SW 1271 (cell line): ENCODE measurements around the gene ATP8B3.
A peak's percentile ranks its signal among the peaks of the same experiment; 100 is the strongest.

Experiments used
- DNase-seq, 2 experiments: peaks; one replicate each; lab custom pipeline; 2025; lab: John Stamatoyannopoulos, UW

The ATP8B3 gene

DNA sequence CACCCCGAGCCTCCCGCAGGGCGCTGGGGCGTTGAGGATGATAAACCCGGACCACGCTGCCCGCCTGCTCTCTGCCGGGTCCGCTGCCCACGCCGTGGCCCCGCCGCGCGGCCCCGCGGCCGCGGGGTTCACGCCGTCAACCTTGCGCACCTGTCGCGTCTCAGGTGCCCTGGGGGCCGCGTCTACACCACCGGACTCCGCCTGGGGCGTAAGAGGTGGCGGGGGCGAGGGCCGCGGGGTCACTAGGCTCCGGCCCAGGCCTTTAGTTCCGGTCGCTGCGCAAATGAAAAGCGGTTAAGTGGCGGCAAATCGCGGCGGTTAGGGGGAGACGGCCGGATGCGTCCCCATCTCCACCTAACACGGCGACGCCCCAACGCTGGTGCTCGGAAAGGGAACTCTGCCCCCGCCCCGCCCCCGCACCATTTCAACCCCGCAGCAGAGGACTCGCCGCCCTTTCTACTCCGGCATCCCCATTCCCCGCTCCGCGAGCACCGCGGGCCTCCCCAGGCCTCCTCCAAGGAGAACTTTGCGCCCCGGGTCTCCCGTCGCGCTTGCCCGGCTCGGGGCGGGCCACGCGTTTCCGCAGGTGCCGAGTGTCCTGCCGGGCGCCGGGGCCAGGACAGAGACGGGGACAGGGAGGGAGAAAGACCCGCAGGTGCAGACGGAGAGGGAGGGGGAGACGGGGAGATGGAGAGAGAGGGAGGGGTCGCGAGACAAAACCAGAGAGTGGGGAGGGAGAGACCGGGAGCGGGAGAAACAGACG is 54.4 kb downstream of the ATP8B3 start:
- DNase-seq = no peak

DNA sequence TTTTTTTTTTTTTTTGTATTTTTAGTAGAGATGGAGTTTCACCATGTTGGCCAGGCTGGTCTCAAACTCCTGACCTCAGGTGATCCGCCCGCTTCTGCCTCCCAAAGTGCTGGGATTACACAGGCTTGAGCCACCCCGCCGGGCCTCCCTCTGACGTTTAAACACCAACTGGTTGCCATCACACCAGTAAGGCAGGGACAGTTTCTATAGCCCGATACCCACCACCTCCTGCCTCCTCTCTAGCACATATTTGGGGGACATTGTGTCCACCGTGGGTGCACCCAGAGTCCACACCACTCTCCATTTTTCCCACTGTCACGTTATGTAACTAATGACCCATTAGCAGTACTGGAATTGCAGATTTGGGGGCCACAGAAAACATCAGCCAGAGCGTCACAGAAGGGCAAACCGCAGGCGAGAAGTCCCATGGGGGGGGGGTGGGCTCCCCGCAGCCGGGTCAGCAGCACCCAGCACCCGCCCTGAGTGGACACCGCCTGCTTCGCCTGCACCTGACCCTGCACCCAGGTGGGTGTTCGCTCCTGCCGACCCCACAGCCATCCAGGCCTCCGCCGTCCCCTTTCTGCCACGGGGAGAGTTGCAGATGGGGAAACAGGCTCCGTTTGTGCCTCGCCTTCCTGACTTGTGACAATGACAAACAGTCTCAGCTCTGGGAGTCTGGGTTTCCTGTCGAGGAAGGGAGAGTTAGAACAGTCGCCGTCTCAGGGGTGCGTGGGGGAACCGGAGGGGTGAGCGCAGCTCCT is 55.2 kb downstream of the ATP8B3 start:
- DNase-seq = no peak

- DNase-seq = no peak
Observed at GRCh38 chr19:1756264-1756663, 55.8 kb downstream of the ATP8B3 start.

- peak in 1 of 2 experiments; percentile 19 for DNase-seq
Observed at GRCh38 chr19:1755467-1756171, 56.5 kb downstream of the ATP8B3 start.

DNA sequence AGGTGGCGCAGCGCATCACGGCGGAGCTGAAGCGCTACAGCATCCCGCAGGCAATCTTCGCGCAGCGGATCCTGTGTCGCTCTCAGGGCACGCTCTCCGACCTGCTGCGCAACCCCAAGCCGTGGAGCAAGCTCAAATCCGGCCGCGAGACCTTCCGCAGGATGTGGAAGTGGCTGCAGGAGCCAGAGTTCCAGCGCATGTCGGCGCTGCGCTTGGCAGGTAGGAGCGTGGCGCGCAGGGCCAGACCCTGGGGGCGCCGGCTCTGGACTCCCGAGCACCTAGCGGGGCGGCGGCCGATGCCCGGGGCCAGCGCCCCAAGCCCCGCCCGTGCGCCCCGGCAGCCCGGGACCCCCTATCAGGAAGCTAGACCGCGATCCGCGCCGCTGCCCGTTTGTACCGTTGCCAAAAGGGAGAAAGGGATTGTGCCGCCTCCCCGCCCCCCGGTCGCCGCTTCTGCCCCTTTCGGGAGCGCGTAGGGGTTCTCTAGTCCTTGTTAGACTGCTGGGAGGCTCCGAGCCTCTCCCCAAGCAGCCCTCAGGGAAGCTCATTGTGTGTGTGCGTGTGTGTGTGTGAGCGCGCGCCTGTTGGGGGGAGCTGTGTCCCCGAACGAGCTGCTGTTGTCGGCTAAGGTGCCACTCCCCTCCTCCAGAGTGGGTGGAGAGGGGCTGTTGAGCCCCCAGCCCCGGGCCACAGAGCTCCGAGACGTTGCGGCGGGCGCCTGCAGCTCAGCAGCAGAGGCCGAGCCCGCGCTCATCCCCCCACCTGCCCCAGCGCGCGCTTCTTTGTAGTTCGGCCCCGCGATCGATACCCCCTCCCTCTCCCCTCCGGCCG is 57.2 kb downstream of the ATP8B3 start:
- DNase-seq = peak in 1 of 2 experiments; percentile 38

DNA sequence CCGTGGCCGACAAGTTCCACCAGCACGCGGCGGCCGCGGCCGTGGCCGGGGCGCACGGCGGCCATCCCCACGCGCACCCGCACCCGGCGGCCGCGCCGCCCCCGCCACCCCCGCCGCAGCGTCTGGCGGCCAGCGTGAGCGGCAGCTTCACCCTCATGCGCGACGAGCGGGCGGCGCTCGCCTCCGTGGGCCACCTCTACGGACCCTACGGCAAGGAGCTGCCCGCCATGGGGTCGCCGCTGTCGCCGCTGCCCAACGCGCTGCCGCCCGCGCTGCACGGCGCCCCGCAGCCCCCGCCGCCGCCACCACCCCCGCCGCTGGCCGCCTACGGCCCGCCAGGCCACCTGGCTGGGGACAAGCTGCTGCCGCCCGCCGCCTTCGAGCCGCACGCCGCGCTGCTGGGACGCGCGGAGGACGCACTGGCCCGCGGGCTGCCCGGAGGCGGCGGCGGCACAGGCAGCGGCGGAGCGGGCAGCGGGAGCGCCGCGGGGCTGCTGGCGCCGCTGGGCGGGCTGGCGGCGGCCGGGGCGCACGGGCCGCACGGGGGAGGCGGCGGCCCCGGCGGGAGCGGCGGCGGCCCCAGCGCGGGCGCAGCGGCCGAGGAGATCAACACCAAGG is 57.9 kb downstream of the ATP8B3 start:
- no peak for DNase-seq

- no peak for DNase-seq
Observed at GRCh38 chr19:1752757-1753728, 59.0 kb downstream of the ATP8B3 start, which contains the start of gene ONECUT3. TSS of gene ONECUT3 (plus strand) at chr19:1753506. CDS start at chr19:1753663, 157 bp downstream.

GRCh38 chr19:1752009-1752756 is 59.9 kb downstream of the ATP8B3 start:
- DNase-seq = no peak

DNA sequence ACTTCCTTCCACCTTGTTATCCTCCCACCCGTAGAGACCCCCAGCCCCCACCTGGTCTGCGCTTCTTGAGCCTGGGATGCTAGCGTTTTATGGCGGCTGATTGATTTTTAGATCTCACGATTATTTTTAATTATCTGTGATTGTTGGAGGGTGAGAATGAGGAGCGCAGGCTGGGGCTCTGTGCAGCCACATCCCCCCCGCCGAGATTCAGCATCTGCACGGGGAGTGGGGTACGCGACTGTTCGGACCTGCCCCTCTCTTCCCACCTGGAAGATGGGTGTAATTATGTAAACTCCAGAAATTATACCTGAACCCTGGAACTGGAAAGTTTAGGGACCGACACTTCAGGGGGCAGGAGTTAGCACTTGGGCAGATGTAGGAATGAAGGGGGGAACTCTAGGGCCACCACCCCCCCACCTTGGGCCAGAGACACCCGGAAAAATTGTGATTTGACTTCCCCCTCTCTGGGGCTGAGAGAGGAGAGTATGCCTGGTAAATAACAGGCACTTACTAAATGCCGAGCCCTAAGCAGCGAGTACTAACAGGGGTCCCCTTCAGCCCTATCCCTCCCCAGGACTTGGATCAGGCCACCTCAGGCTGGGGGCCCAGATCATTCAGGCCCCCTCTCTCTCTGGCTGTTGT is 60.6 kb downstream of the ATP8B3 start:
- no peak for DNase-seq

DNA sequence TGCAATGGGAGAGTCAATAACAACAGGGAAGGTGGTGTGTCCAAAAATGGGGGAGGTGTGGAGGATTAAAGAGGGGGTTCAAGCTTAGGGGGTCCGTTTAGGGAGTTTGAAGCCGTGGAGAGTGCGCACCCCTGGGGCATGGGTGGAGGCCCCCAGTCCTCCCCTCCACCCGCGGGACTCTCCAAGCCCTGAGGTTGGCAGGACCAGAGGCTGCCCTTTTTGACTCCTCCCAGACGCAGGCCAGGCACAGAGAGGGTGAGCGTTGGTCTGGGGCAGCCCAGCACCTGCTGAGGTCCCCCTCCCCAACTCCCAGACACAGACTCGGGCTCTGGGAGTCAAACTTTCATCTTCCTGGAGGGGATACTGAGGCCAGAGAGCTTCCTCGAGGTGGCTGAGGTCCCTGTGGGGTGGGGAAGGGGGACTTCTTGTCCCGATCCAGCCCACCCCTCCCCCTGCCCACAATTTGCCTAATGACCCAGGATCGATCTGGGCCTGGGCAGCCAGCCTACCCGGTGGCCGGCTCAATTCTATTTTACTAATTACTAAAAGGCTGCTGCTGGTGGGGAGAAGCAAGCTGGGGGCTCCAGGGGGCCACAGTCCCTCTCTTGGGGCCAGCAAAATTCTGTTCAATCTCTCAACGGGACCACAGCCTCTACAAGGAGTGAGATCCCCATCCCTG is 61.6 kb downstream of the ATP8B3 start:
- no peak for DNase-seq

GRCh38 chr19:1749373-1750342 is 62.4 kb downstream of the ATP8B3 start:
- DNase-seq = no peak

GRCh38 chr19:1748873-1749341 is 63.2 kb downstream of the ATP8B3 start:
- no peak for DNase-seq

DNA sequence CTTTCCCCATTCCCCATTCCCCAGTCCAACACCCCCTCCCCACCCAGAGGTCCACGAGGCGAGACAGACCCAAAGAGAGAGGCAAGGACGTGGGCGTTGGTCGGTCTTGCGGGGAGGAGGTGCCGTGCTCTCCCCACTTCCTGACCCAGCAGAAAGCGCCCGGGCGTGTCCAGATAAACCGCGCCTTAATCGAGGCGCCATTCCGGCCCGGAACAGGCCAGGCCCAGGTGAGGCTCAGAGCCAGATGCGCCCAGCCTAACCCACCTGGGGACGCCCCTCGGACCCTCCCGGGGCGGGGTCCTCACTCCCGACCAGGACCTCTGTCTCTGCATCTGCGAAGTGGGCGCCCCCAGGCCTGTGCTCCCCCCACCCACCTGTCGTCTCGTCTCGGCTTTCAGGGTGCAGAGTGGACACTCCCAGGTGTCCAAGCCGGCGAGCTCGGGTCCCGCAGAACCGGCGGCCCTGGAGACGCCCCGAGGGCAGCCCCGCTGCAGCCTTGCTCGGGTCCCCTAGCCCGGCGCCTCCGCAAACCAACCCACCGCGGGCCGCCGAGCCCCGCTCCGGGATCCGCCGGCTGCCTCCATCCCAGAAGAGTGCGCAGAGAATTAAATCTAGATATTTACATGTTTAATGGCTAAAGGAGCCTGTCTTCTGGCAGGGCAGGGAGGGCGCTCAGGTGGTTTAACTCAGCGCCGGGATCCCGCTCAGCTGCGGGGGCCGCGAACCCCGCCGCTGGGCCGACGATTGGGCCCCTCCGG is 63.8 kb downstream of the ATP8B3 start:
- DNase-seq = no peak

GRCh38 chr19:1747285-1748114 is 64.6 kb downstream of the ATP8B3 start:
- DNase-seq = no peak
